GM12874 (cell line): ENCODE measurements around the gene SURF2.
A peak's percentile ranks its signal among the peaks of the same experiment; 100 is the strongest.

ENCODE experiments used
- TF ChIP-seq, protein P1 (sequence below): IDR thresholded peaks from 2 replicates; pipeline ENCODE4 v1.5.1; 2011; ENCODE audit warnings: low read depth, mild to moderate bottlenecking, control low read depth, low read length, moderate library complexity; ENCODE audit not compliant: insufficient read depth

Gene SURF2

DNA sequence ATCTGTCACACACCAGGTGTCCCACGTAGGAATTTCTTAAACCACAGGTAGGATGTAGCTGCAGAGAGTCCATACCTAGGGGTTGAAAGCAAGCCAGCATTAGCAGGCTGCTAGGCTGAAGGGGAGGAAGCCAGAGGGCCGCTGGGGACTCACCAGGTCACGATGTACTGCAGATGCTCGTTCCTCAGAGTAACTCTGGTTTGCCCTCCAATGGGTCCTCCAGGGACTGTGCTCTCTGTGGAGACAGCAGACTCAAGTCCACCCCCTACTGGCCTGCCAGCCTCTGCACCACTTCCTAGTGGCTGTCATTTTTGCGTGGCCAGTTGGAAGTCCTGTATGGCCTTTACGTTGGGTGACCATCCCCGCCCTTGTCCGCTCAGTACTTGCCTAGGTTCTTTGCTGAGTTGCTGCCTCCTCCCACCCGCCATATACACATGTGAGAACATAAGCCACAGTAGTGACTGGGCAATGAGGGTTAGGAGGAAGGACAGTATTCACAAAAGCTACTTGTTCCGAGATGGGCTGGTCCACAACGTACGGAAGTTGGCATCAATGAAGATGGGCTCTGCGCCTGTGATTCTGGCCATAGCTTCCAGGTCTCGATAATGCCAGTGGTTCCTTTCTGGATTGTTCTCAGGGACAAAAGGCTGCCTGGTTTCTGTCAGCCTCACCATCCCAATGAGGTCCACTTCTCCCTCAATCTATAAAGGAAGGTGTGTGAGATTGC lies 4.3 kb upstream of the SURF2 start:
- TF ChIP-seq, protein P1, sequence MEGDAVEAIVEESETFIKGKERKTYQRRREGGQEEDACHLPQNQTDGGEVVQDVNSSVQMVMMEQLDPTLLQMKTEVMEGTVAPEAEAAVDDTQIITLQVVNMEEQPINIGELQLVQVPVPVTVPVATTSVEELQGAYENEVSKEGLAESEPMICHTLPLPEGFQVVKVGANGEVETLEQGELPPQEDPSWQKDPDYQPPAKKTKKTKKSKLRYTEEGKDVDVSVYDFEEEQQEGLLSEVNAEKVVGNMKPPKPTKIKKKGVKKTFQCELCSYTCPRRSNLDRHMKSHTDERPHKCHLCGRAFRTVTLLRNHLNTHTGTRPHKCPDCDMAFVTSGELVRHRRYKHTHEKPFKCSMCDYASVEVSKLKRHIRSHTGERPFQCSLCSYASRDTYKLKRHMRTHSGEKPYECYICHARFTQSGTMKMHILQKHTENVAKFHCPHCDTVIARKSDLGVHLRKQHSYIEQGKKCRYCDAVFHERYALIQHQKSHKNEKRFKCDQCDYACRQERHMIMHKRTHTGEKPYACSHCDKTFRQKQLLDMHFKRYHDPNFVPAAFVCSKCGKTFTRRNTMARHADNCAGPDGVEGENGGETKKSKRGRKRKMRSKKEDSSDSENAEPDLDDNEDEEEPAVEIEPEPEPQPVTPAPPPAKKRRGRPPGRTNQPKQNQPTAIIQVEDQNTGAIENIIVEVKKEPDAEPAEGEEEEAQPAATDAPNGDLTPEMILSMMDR, result peak; percentile 79

DNA sequence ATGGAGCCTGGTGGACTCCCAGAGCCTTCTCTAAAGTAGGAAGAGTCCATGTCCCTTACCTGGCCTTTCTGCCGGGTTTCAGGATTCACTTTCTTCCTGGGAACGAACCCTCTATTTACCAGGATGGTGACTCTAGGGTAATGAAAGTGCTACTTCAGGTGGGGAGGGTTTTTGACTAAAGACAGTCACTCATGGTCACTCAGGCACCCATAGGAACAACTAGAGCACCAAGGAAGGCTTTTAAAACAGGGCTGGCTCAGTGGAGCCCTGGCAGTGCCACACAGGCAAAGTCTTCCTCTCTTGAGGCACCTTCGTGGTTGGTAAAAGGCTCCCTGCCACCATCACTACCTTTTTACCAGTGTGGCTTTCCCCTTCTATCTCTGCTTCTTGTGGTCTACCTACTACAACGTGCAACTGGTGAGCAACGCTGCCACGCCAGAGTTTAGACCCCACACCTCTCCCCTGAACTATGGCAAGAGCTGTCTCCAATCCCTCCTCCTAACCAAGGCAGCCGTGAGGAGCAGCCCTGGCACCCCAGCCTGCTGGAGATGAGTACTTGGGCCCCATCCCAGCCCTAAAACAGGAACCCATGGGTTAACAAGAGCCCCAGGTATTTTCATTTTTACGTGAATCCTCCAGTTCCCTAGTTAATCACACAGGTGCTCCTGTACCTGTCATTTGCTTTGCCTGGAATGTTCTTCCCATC lies 3.6 kb upstream of the SURF2 start:
- TF ChIP-seq, protein P1, result no peak

DNA sequence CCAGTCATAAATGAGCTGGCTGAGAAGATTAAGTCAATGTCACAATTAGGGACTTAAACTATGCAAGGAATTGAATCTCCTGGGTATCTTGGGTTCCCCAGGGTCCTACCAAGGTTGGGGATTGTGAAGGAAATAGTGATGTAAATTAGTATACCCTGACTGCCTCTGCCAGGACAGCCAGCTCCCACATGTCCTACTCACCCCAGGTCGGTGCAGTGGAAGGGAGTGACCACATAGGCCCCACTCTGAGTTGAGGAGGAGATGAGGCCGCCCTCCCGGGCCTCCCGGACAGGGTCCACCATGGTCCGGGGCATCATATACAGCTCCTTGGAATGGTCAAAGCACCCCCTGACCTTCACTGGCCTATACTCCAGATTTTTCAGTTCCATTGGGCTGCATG lies 2.8 kb upstream of the SURF2 start:
- TF ChIP-seq, protein P1, result no peak

GRCh38 chr9:133354766-133355165 lies 1.6 kb upstream of the SURF2 start:
- TF ChIP-seq, protein P1, result no peak

- TF ChIP-seq, protein P1, result 0 out of 2 replicates have a peak, but pooled peaks have one; percentile 6
These were observed 431 bp upstream of the SURF2 start for GRCh38 chr9:133355881-133356357.

- TF ChIP-seq, protein P1, result no peak
These were observed 1.3 kb downstream of the SURF2 start for GRCh38 chr9:133357656-133358055.

GRCh38 chr9:133359399-133360175 lies 3.2 kb downstream of the SURF2 start:
- TF ChIP-seq, protein P1, result 0 out of 2 replicates have a peak, but pooled peaks have one; percentile 15
